B cell (primary cell): ENCODE data around the gene FBH1. TPM values are rescaled to one million over a fixed set of nuclear protein-coding genes. Genes with fewer than 3 reads are reported as not detected.

Experiments used
- ATAC-seq: fragments of 200-7000 bp; cut with Tn5 transposase; one replicate; pipeline ENCODE4 v1.10.0; 2021; ENCODE audit warnings: low read depth, mild to moderate bottlenecking, moderate number of reproducible peaks, moderate library complexity
- CTCF ChIA-PET: fragments of 350-600 bp; sonication (Branson Sonifier 250); formaldehyde crosslinking; loops from one replicate; lab custom pipeline; 2021; ENCODE audit warnings: antibody characterized with exemption, inconsistent platforms; lab: Charles Lee
- POLR2A ChIA-PET: fragments of 350-600 bp; sonication (Branson Sonifier 250); formaldehyde crosslinking; loops from one replicate; lab custom pipeline; 2021; ENCODE audit warnings: antibody characterized with exemption; lab: Charles Lee
- DNase-seq: peaks from one replicate; pipeline ENCODE4 v3.0.0; 2013
- H2AFZ ChIP-seq: 2 replicates; pipeline ENCODE4 v1.6.1; 2012; ENCODE audit warnings: mild to moderate bottlenecking, low read depth, low read length; ENCODE audit not compliant: insufficient read depth, poor library complexity, severe bottlenecking
- H3K27ac ChIP-seq, 2 donors: 1 replicate in 1 of 2; 2 replicates in 1 of 2; pipeline ENCODE4 v1.5.1; 2012 to 2013; ENCODE audit warnings: low read length in 2 of 2, mild to moderate bottlenecking in 2 of 2, moderate library complexity in 1 of 2
- H3K27me3 ChIP-seq, 4 experiments: fragments of 200-600 bp in 1 of 4; sonication (generic) in 1 of 4; replicated peaks in 1 of 4; 1 replicate in 2 of 4; 2 replicates in 2 of 4; pipeline versions ENCODE4 v1.6.1 to v1.7.0; 2013 to 2016; ENCODE audit warnings: low read length in 3 of 4, mild to moderate bottlenecking in 2 of 4, mixed read lengths in 1 of 4, moderate library complexity in 1 of 4; ENCODE audit not compliant: insufficient read depth in 4 of 4, control insufficient read depth in 3 of 4; ENCODE audit errors: control extremely low read depth in 1 of 4
- H3K36me3 ChIP-seq, 2 experiments: replicated peaks in 1 of 2; 1 replicate in 1 of 2; 2 replicates in 1 of 2; pipeline versions ENCODE4 v1.6.1 to v1.7.1; 2013; ENCODE audit warnings: low read length in 1 of 2; ENCODE audit not compliant: insufficient read depth in 2 of 2, control insufficient read depth in 1 of 2; ENCODE audit errors: control extremely low read depth in 1 of 2, extremely low read depth in 1 of 2
- H3K4me1 ChIP-seq, 2 donors: fragments of 200-600 bp in 1 of 2; sonication (generic) in 1 of 2; 1 replicate in 1 of 2; 2 replicates in 1 of 2; pipeline versions ENCODE4 v1.5.1 to v1.6.1; 2013 to 2017; ENCODE audit warnings: low read length in 2 of 2; ENCODE audit not compliant: control insufficient read depth in 2 of 2, insufficient read depth in 2 of 2
- H3K4me2 ChIP-seq: replicated peaks from 2 replicates; pipeline ENCODE3; 2012; ENCODE audit warnings: mild to moderate bottlenecking, low read depth, low read length; ENCODE audit not compliant: poor library complexity, severe bottlenecking
- H3K4me3 ChIP-seq, 5 experiments: fragments of 200-600 bp in 1 of 5; sonication (generic) in 1 of 5; 1 replicate in 3 of 5; 2 replicates in 2 of 5; pipeline versions ENCODE4 v1.5.1 to v1.7.0; 2011 to 2016; ENCODE audit warnings: low read length in 4 of 5, mild to moderate bottlenecking in 4 of 5, low read depth in 2 of 5, control low read depth in 1 of 5, moderate library complexity in 1 of 5; ENCODE audit not compliant: insufficient read depth in 1 of 5; ENCODE audit errors: control extremely low read depth in 1 of 5, extremely low read depth in 1 of 5
- H3K79me2 ChIP-seq: fragments of 200-600 bp; sonication (generic); one replicate; pipeline ENCODE4 v1.6.0; 2016; ENCODE audit warnings: low read length; ENCODE audit not compliant: control insufficient read depth, insufficient read depth
- H3K9ac ChIP-seq: fragments of 200-600 bp; sonication (generic); 2 replicates; pipeline ENCODE4 v1.6.1; 2017; ENCODE audit warnings: mild to moderate bottlenecking, low read length, moderate library complexity
- H3K9me3 ChIP-seq, 3 donors: one replicate each; pipeline versions ENCODE4 v1.6.1 to v1.7.1; 2013; ENCODE audit warnings: low read length in 2 of 3; ENCODE audit not compliant: control insufficient read depth in 2 of 3, insufficient read depth in 1 of 3; ENCODE audit errors: control extremely low read depth in 1 of 3
- H4K20me1 ChIP-seq: 2 replicates; pipeline ENCODE4 v1.6.0; 2012; ENCODE audit warnings: mild to moderate bottlenecking, low read length; ENCODE audit not compliant: insufficient read depth, control insufficient read depth, poor library complexity, severe bottlenecking
- H3K27ac Mint-ChIP-seq: one replicate; pipeline ENCODE4 v1.8.0; 2021; ENCODE audit warnings: mixed read lengths
- H3K27me3 Mint-ChIP-seq: one replicate; pipeline ENCODE4 v1.8.0; 2021; ENCODE audit warnings: mixed read lengths
- H3K4me1 Mint-ChIP-seq: one replicate; pipeline ENCODE4 v1.8.0; 2021; ENCODE audit warnings: mixed read lengths
- H3K4me3 Mint-ChIP-seq: one replicate; pipeline ENCODE4 v1.8.0; 2021; ENCODE audit warnings: mixed read lengths
- H3K9me3 Mint-ChIP-seq: one replicate; pipeline ENCODE4 v1.8.0; 2022; ENCODE audit warnings: mixed read lengths; ENCODE audit not compliant: insufficient read depth
- EZH2 ChIP-seq: IDR thresholded peaks from 2 replicates; pipeline ENCODE4 v1.6.1; 2012; ENCODE audit warnings: borderline replicate concordance, low read depth, mild to moderate bottlenecking, moderate library complexity, low read length; ENCODE audit not compliant: insufficient read depth, poor library complexity, severe bottlenecking
- WGBS: methylation state at CpG from one replicate; pipeline ENCODE4 v1.1.5; 2013; ENCODE audit warnings: missing lambda C conversion rate; ENCODE audit not compliant: insufficient coverage; 5-methylcytosine and 5-hydroxymethylcytosine counted together
- intact Hi-C: fragments of 100-400 bp; cut with micrococcal nuclease; formaldehyde crosslinking; loops from one replicate; pipeline ENCODE4 v1.10.0; 2022
- polyA plus RNA-seq: library from polyadenylated mRNA; depleted of rRNA; stranded (reverse); fragments of >200 nt; gene quantifications from 2 replicates; pipeline ENCODE4 v1.2.3, GENCODE V29; 2012
- total RNA-seq, 2 donors: library from RNA; stranded (reverse); fragments of 120-200 nt in 1 of 2; gene quantifications; 1 replicate in 1 of 2; 2 replicates in 1 of 2; pipeline versions ENCODE4 v1.2.3 to v1.2.4, GENCODE V29; 2013 to 2022
- TF ChIP-seq, protein P1 (sequence below): fragments of 200-600 bp; IDR thresholded peaks from one replicate; pipeline ENCODE4 v1.8.0; 2022; ENCODE audit warnings: antibody characterized with exemption, mild to moderate bottlenecking

The FBH1 gene
- total and polyA plus RNA-seq, 2 donors (not counting 1 experiment from before 2014, with no cell fraction given) = 86.4 to 129 TPM

DNA sequence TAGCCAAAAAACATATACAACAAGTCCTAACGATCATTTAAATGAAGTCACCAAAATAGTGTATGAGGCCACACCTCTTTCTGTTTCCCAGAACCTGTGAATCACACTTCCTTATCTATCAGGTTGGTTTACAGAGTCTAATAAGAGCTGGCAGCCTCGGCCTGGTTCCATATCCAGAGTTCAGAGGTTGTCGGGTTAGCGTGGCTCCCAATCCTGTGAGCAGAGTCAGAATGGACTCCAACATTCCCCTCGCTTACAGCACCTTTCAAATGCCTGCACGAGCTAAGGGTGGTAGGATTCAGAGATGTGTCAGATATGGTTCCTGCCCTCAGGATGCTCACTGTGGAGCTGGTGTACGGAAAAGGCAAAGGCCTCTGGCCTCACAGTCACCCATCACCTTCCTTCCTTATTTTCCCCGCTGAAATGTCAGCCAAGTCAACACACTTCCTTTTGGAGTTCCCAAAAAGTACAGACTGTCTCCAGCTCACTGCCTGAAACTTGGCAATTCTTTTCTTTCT lies 81.3 kb downstream of the FBH1 start:
- CTCF ChIA-PET = interaction anchor here (0.6 to 0.9 kb wide), 3 partner anchors 91 to 294 kb away, joined by 3 to 7 read pairs (median 3); partner anchors contain the start of gene IL2RA
- TF ChIP-seq EZH2 = no peak
- TF ChIP-seq, protein P1, sequence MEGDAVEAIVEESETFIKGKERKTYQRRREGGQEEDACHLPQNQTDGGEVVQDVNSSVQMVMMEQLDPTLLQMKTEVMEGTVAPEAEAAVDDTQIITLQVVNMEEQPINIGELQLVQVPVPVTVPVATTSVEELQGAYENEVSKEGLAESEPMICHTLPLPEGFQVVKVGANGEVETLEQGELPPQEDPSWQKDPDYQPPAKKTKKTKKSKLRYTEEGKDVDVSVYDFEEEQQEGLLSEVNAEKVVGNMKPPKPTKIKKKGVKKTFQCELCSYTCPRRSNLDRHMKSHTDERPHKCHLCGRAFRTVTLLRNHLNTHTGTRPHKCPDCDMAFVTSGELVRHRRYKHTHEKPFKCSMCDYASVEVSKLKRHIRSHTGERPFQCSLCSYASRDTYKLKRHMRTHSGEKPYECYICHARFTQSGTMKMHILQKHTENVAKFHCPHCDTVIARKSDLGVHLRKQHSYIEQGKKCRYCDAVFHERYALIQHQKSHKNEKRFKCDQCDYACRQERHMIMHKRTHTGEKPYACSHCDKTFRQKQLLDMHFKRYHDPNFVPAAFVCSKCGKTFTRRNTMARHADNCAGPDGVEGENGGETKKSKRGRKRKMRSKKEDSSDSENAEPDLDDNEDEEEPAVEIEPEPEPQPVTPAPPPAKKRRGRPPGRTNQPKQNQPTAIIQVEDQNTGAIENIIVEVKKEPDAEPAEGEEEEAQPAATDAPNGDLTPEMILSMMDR = no peak
- Histone ChIP-seq H3K27ac (peak overlapping the region in 1 of 2 donors; percentile 33), H3K4me1 (peaks cover 12 to 35% of the 10 kb centered on the region in 2 donors), H3K36me3 (no peaks in the 10 kb centered on the region), H3K9me3 (no peaks in the 10 kb centered on the region), H3K4me2 (peak overlapping the region; percentile 34), H3K9ac (peak overlapping the region; percentile 7), H3K79me2 (peaks cover 58% of the 10 kb centered on the region), H4K20me1 (no peaks in the 10 kb centered on the region), H3K4me3 (peak overlapping the region in 1 of 5 experiments; percentile 12), H3K27me3 (no peaks in the 10 kb centered on the region), H2AFZ (peak overlapping the region; percentile 35)
- DNase-seq (peak; percentile 22), ATAC-seq (peak; percentile 31)
- H3K4me3 Mint-ChIP-seq = peak overlapping the region; percentile 56
- H3K27ac Mint-ChIP-seq = peak overlapping the region; percentile 52
- no peaks in the 10 kb centered on the region for H3K9me3 Mint-ChIP-seq
- POLR2A ChIA-PET = no interaction called here
- H3K27me3 Mint-ChIP-seq = no peaks in the 10 kb centered on the region
- intact Hi-C loops = loop anchor here (10.0 kb wide), 1 partner anchor 1503 kb away; no protein-coding TSS in a partner anchor
- H3K4me1 Mint-ChIP-seq = peaks cover 42% of the 10 kb centered on the region
- 39% methylated on average over 5 of the region's 8 CpGs for WGBS

DNA sequence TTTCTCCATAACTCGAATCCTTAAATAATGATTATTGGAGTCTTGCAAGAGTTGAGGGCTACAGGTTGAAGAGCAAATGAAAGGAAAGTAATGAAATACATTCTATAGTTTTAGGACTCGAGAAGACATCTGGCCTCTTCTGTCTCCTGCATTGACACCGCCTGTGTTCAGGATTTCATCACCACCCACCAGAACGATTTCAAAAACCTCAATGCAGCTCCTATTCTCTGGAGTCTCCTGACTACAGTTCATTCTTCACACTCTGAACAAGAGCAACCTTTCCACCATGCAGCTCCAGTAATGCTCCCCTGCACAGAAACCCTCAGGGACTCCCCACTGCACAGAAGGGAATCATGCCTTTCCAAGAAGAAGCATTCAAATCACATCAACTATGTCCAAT lies 81.8 kb downstream of the FBH1 start:
- no peak for ATAC-seq
- Histone ChIP-seq H3K4me2 (peak overlapping the region; percentile 34), H3K9me3 (no peaks in the 10 kb centered on the region), H3K9ac (peak overlapping the region; percentile 7), H3K36me3 (no peaks in the 10 kb centered on the region), H3K27ac (no peak overlapping the region), H3K27me3 (no peaks in the 10 kb centered on the region), H3K4me1 (peaks cover 12 to 37% of the 10 kb centered on the region in 2 donors), H3K4me3 (peak overlapping the region in 1 of 5 experiments; percentile 12), H3K79me2 (peaks cover 61% of the 10 kb centered on the region), H2AFZ (peak overlapping the region; percentile 35), H4K20me1 (no peaks in the 10 kb centered on the region)
- Mint-ChIP-seq H3K27me3 (no peaks in the 10 kb centered on the region), H3K4me3 (peak overlapping the region; percentile 56), H3K4me1 (peaks cover 44% of the 10 kb centered on the region), H3K9me3 (no peaks in the 10 kb centered on the region), H3K27ac (peak overlapping the region; percentile 17)
- POLR2A ChIA-PET = no interaction called here
- CTCF ChIA-PET = interaction anchor here (0.6 to 0.9 kb wide), 3 partner anchors 90 to 294 kb away, joined by 3 to 7 read pairs (median 3); partner anchors contain the start of gene IL2RA
- TF ChIP-seq, protein P1 = no peak
- no peak for TF ChIP-seq EZH2
- WGBS = 48% methylated on average over 2 of the region's 4 CpGs
- intact Hi-C loops = loop anchor here (10.0 kb wide), 1 partner anchor 1503 kb away; no protein-coding TSS in a partner anchor
- no peak for DNase-seq
